ENCODE measurements around the gene SNRPD1. TPM values are rescaled to one million over a fixed set of nuclear protein-coding genes. Genes with fewer than 3 reads are reported as not detected.
A peak's percentile ranks its signal among the peaks of the same experiment; 100 is the strongest.
"Not testable (repeated sequence)": the region's sequence is repeated elsewhere in the genome, so short reads cannot be mapped to it uniquely, and the experiment has no call there.

Gene SNRPD1
- total RNA-seq, 1 experiment from 2014 or later = 134 TPM

DNA sequence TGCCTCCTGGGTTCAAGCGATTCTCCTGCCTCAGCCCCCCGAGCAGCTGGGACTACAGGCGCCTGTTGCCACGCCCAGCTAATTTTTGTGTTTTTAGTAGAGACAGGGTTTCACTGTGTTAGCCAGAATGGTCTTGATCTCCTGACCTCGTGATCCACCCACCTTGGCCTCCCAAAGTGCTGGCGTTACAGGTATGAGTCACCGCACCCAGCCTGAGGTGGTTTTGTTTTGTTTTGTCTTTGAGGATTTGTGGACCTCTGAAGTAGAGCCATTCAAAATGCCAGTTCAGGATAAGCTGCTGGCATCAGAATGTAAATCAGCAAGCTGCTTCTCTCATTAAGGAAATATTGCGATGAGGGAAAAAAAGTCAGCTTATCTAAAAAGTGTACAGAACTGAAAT is 63.2 kb downstream of the SNRPD1 start:
- H3K9ac ChIP-seq (ENCODE audit: low read length) = peak overlapping the region; percentile 16; the same call in 1 of the 2 replicates
- BruUV-seq (replicated peaks); H4K20me1 ChIP-seq (ENCODE audit: insufficient read depth); H3K36me3 ChIP-seq (ENCODE audit: control insufficient read depth in 1 of 2, insufficient read depth in 2 of 2, low read length in 2 of 2); H2AFZ ChIP-seq (ENCODE audit: low read depth, low read length, poor library complexity, severe bottlenecking); H3K27me3 ChIP-seq (ENCODE audit: insufficient read depth, low read length); H3K79me2 ChIP-seq (ENCODE audit: insufficient read depth, low read length); H3K9me2 ChIP-seq (ENCODE audit: insufficient read depth); H3K9me3 ChIP-seq (ENCODE audit: control insufficient read depth in 1 of 2, insufficient read depth in 1 of 2, low read depth in 1 of 2, low read length in 2 of 2); intact Hi-C loops (cut with micrococcal nuclease); RAD21 ChIA-PET (ENCODE audit: low non-redundant PET in 1 of 2, low total read pairs in 2 of 2, uncharacterized antibody in 2 of 2, unreplicated experiment in 2 of 2): not testable (repeated sequence)
- peak overlapping the region; percentile 76 for H3K4me2 ChIP-seq (ENCODE audit: low read length)
- peak overlapping the region; percentile 66 for H3K27ac ChIP-seq (ENCODE audit: low read depth, low read length)
- ATAC-seq = peak; percentile 57
- peaks cover 56 to 67% of the 10 kb centered on the region in 2 experiments for H3K4me1 ChIP-seq (ENCODE audit: control insufficient read depth in 1 of 2, insufficient read depth in 2 of 2, low read length in 2 of 2)
- peak; percentile 53 for DNase-seq (ENCODE audit: low read depth, low spot score)
- TF ChIP-seq JUND (IDR thresholded peaks at IDR 0.05) = peak; percentile 72
- TF ChIP-seq FOSL1 (IDR thresholded peaks at IDR 0.05; ENCODE audit: low read depth) = peak; percentile 76; the same call in 1 of the 2 replicates
- peak; percentile 64; the same call in 1 of the 2 replicates for TF ChIP-seq CBX3 (IDR thresholded peaks at IDR 0.05; ENCODE audit: low read depth)
- peak; percentile 68 for TF ChIP-seq SP1 (IDR thresholded peaks at IDR 0.05; ENCODE audit: low read depth)
- TF ChIP-seq EGR1 (IDR thresholded peaks at IDR 0.05; ENCODE audit: low read depth) = peak; percentile 83
- peak; percentile 32; the same call in 1 of the 2 replicates for TF ChIP-seq MAX (IDR thresholded peaks at IDR 0.05)
- ChIA-PET CTCF (interaction anchor here (1.4 kb wide), 1 partner anchor 29 kb away, joined by 4 read pairs; the partner anchor contains the start of gene ABHD3), POLR2A (interaction anchor here (0.9 to 1.1 kb wide), 2 partner anchors 63 to 65 kb away, joined by 3 read pairs; partner anchors contain the start of genes MIB1 and SNRPD1)
- H3K4me3 ChIP-seq (replicated peaks in 1 of 2; ENCODE audit: low read depth in 1 of 2, low read length in 2 of 2) = peak overlapping the region in 1 of 2 experiments; percentile 15; a peak in 1 of 4 replicates

GRCh38 chr18:21678859-21679258 is 66.7 kb downstream of the SNRPD1 start:
- BruUV-seq (replicated peaks) = no TSS peak
- Histone ChIP-seq H3K9ac (ENCODE audit: low read length) (no peak overlapping the region), H3K4me1 (ENCODE audit: control insufficient read depth in 1 of 2, insufficient read depth in 2 of 2, low read length in 2 of 2) (peaks cover 34 to 35% of the 10 kb centered on the region in 2 experiments), H2AFZ (ENCODE audit: low read depth, low read length, poor library complexity, severe bottlenecking) (no peak overlapping the region), H3K9me2 (ENCODE audit: insufficient read depth) (no peaks in the 10 kb centered on the region), H3K27ac (ENCODE audit: low read depth, low read length) (no peak overlapping the region), H3K36me3 (ENCODE audit: control insufficient read depth in 1 of 2, insufficient read depth in 2 of 2, low read length in 2 of 2) (peaks cover 2 to 5% of the 10 kb centered on the region in 2 experiments; a peak in 3 of 4 replicates), H3K9me3 (ENCODE audit: control insufficient read depth in 1 of 2, insufficient read depth in 1 of 2, low read depth in 1 of 2, low read length in 2 of 2) (no peaks in the 10 kb centered on the region), H4K20me1 (ENCODE audit: insufficient read depth) (no peaks in the 10 kb centered on the region), H3K4me2 (ENCODE audit: low read length) (no peak overlapping the region), H3K79me2 (ENCODE audit: insufficient read depth, low read length) (peaks cover 4% of the 10 kb centered on the region; the same call in 1 of the 2 replicates), H3K27me3 (ENCODE audit: insufficient read depth, low read length) (no peaks in the 10 kb centered on the region), H3K4me3 (replicated peaks in 1 of 2; ENCODE audit: low read depth in 1 of 2, low read length in 2 of 2) (no peak overlapping the region)
- TF ChIP-seq SIN3A (IDR thresholded peaks at IDR 0.05; ENCODE audit: low read depth) (no peak), JUND (IDR thresholded peaks at IDR 0.05) (no peak)
- DNase-seq (ENCODE audit: low read depth, low spot score) = no peak
- no peak for ATAC-seq
- POLR2A ChIA-PET = no interaction called here
- intact Hi-C loops (cut with micrococcal nuclease) = no loop called here
- CTCF ChIA-PET = no interaction called here
- RAD21 ChIA-PET (ENCODE audit: low non-redundant PET in 1 of 2, low total read pairs in 2 of 2, uncharacterized antibody in 2 of 2, unreplicated experiment in 2 of 2) = no interaction called here

Data from HCT116 (cell line).